Measurements from ENCODE around the gene C4orf46.

The C4orf46 gene

GRCh38 chr4:158621729-158622128 lies 50.0 kb downstream of the C4orf46 start:
- no peak for TF ChIP-seq MAX (IDR thresholded peaks at IDR 0.05; ENCODE audit: low read depth, low read length)
- TF ChIP-seq, protein P1, sequence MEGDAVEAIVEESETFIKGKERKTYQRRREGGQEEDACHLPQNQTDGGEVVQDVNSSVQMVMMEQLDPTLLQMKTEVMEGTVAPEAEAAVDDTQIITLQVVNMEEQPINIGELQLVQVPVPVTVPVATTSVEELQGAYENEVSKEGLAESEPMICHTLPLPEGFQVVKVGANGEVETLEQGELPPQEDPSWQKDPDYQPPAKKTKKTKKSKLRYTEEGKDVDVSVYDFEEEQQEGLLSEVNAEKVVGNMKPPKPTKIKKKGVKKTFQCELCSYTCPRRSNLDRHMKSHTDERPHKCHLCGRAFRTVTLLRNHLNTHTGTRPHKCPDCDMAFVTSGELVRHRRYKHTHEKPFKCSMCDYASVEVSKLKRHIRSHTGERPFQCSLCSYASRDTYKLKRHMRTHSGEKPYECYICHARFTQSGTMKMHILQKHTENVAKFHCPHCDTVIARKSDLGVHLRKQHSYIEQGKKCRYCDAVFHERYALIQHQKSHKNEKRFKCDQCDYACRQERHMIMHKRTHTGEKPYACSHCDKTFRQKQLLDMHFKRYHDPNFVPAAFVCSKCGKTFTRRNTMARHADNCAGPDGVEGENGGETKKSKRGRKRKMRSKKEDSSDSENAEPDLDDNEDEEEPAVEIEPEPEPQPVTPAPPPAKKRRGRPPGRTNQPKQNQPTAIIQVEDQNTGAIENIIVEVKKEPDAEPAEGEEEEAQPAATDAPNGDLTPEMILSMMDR (IDR thresholded peaks at IDR 0.05; ENCODE audit: low read depth, low read length) = no peak
- no peak for TF ChIP-seq MYC (IDR thresholded peaks at IDR 0.05; ENCODE audit: low read depth, low read length)
- no peak for TF ChIP-seq POLR2A (IDR thresholded peaks at IDR 0.05; ENCODE audit: extremely low read depth, insufficient read length)
- no peak overlapping the region for H3K4me3 ChIP-seq (ENCODE audit: low read depth, low read length)
- no peak for DNase-seq (ENCODE audit: low read depth)

DNA sequence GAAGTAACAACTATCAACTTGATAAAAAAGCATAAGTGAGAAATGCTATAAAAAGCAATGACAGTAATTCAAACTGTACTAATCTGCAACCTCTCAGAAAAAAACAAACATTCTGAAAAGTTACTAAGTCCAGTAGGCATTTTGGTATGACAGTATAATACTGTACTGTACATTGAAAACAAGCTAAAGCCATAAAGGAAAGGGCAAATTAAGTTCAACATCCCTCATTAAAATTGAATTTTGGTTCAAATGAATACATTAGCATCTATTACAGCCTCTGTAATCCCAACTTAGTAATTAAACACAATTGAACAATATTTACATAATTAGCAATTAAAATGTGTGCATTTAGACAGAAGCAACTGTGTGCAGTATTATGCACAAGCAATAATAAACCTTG lies 53.7 kb downstream of the C4orf46 start:
- TF ChIP-seq MAX (IDR thresholded peaks at IDR 0.05; ENCODE audit: low read depth, low read length) (no peak), POLR2A (IDR thresholded peaks at IDR 0.05; ENCODE audit: extremely low read depth, insufficient read length) (no peak), MYC (IDR thresholded peaks at IDR 0.05; ENCODE audit: low read depth, low read length) (no peak)
- TF ChIP-seq, protein P1 (IDR thresholded peaks at IDR 0.05; ENCODE audit: low read depth, low read length) = no peak
- no peak overlapping the region for H3K4me3 ChIP-seq (ENCODE audit: low read depth, low read length)
- DNase-seq (ENCODE audit: low read depth) = no peak

Measured in NB4 (cell line).